ENCODE data around the gene ZNF442.
"Not testable (repeated sequence)": the region's sequence is repeated elsewhere in the genome, so short reads cannot be mapped to it uniquely, and the experiment has no call there.

- TF ChIP-seq CTCF (conservative IDR thresholded peaks at IDR 0.05 in 1 of 2, IDR thresholded peaks at IDR 0.05 in 1 of 2; ENCODE audit: extremely low read depth in 1 of 2, insufficient read depth in 1 of 2, low read depth in 1 of 2, low read length in 2 of 2); EZH2 (IDR thresholded peaks at IDR 0.05; ENCODE audit: borderline replicate concordance, low read length): not testable (repeated sequence)
Observed at GRCh38 chr19:12386365-12386764, 20.9 kb upstream of the ZNF442 start.
